HG03469 (cell line): Measurements from ENCODE around the gene MRPS27.
"Not testable (repeated sequence)": the region's sequence is repeated elsewhere in the genome, so short reads cannot be mapped to it uniquely, and the experiment has no call there.

Experiments used
- ATAC-seq: cut with Tn5 transposase; IDR thresholded peaks from one replicate; pipeline ENCODE4 v1.9.1; 2021; ENCODE audit warnings: mild to moderate bottlenecking, moderate library complexity, moderate number of reproducible peaks; ENCODE audit not compliant: unreplicated experiment

MRPS27 gene

GRCh38 chr5:72177538-72177937, 142.5 kb downstream of the MRPS27 start:
- ATAC-seq: no peak

- no peak for ATAC-seq
These were observed 147.3 kb downstream of the MRPS27 start for GRCh38 chr5:72172786-72173185.

- ATAC-seq: no peak
These were observed 148.4 kb downstream of the MRPS27 start for GRCh38 chr5:72171667-72172066.

GRCh38 chr5:72171181-72171580, 148.9 kb downstream of the MRPS27 start:
- not testable (repeated sequence) for ATAC-seq

GRCh38 chr5:72170101-72170500, 149.9 kb downstream of the MRPS27 start:
- ATAC-seq: no peak
